Measurements from ENCODE around the gene OR1B1. TPM values are rescaled to one million over a fixed set of nuclear protein-coding genes. Genes with fewer than 3 reads are reported as not detected.

The OR1B1 gene
- polyA plus RNA-seq (2013, experiment 1 of 2): not detected
- polyA plus RNA-seq (2013, experiment 2 of 2): not detected

DNA sequence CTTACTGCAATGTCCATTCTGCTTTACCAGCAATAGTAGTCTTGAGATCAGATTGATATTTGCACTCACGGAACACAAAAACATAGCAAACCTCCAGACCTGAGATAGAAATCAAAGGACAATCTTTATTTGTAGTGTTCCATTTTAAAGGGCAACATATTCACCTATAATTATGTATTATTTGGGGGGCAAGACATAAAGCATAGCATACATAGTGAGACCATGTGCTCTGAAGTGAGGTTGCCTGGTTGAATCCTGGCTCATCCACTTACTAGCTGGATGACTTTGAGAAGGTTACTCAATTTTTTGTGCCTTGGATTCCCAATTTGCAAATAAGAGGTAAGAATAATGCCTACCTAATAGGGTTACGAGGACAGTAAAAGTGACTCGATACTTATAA lies at the start of gene OR1B1:
TSS of gene OR1B1 (minus strand) at position 101 of the 400 bp plus-strand sequence.
- Histone ChIP-seq H3K27me3 (ENCODE audit: insufficient read depth, low read length) (no peaks in the 10 kb centered on the region), H3K36me3 (ENCODE audit: insufficient read depth, low read length) (no peaks in the 10 kb centered on the region), H3K9me3 (ENCODE audit: insufficient read depth, low read depth, low read length) (peaks cover 76% of the 10 kb centered on the region), H3K4me1 (ENCODE audit: insufficient read depth, low read length) (no peaks in the 10 kb centered on the region), H3K4me3 (ENCODE audit: low read length) (no peak within 1 kb of the TSS), H3K9ac (ENCODE audit: low read depth, low read length) (no peak within 1 kb of the TSS), H3K27ac (ENCODE audit: low read depth, low read length) (no peak within 1 kb of the TSS)
- WGBS: 93% methylated on average over 3 of the region's 3 CpGs

GRCh38 chr9:122695696-122696095 lies 38.3 kb upstream of the OR1B1 start:
- H3K4me3 ChIP-seq (ENCODE audit: low read length): no peak overlapping the region
- WGBS: 100% methylated on average over 1 of the region's 1 CpG
- peaks cover 68% of the 10 kb centered on the region for H3K9me3 ChIP-seq (ENCODE audit: insufficient read depth, low read depth, low read length)
- H3K4me1 ChIP-seq (ENCODE audit: insufficient read depth, low read length): no peaks in the 10 kb centered on the region
- no peak overlapping the region for H3K9ac ChIP-seq (ENCODE audit: low read depth, low read length)
- H3K27ac ChIP-seq (ENCODE audit: low read depth, low read length): no peak overlapping the region
- no peaks in the 10 kb centered on the region for H3K27me3 ChIP-seq (ENCODE audit: insufficient read depth, low read length)
- no peaks in the 10 kb centered on the region for H3K36me3 ChIP-seq (ENCODE audit: insufficient read depth, low read length)

- Histone ChIP-seq H3K27ac (ENCODE audit: low read depth, low read length) (no peak overlapping the region), H3K9ac (ENCODE audit: low read depth, low read length) (no peak overlapping the region), H3K4me3 (ENCODE audit: low read length) (no peak overlapping the region), H3K27me3 (ENCODE audit: insufficient read depth, low read length) (no peaks in the 10 kb centered on the region), H3K9me3 (ENCODE audit: insufficient read depth, low read depth, low read length) (peaks cover 92% of the 10 kb centered on the region), H3K36me3 (ENCODE audit: insufficient read depth, low read length) (no peaks in the 10 kb centered on the region), H3K4me1 (ENCODE audit: insufficient read depth, low read length) (no peaks in the 10 kb centered on the region)
These were observed 27.4 kb upstream of the OR1B1 start for GRCh38 chr9:122684851-122685250.

GRCh38 chr9:122672481-122672880 lies 15.1 kb upstream of the OR1B1 start:
- Histone ChIP-seq H3K36me3 (ENCODE audit: insufficient read depth, low read length) (no peaks in the 10 kb centered on the region), H3K27me3 (ENCODE audit: insufficient read depth, low read length) (no peaks in the 10 kb centered on the region), H3K9ac (ENCODE audit: low read depth, low read length) (no peak overlapping the region), H3K27ac (ENCODE audit: low read depth, low read length) (no peak overlapping the region), H3K9me3 (ENCODE audit: insufficient read depth, low read depth, low read length) (peaks cover 85% of the 10 kb centered on the region), H3K4me1 (ENCODE audit: insufficient read depth, low read length) (no peaks in the 10 kb centered on the region), H3K4me3 (ENCODE audit: low read length) (no peak overlapping the region)
- WGBS: 75% methylated on average over 2 of the region's 2 CpGs

DNA sequence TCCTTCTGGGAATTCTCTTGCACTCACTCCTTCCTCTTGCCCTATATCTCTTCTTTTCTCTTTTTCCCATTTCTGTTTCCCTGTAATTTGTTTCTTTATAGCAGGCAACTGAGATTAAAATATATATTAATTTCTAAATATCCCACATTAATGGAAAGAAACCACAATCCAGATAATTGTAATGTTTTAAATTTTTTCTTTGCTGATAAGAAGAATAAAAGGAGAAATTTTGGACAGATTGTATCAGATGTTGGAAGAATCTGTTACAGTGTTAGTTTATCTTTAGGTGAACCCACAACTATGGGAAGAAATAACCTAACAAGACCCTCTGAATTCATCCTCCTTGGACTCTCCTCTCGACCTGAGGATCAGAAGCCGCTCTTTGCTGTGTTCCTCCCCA lies 4.0 kb upstream of the OR1B1 start, which contains the start of gene OR1L1:
TSS of gene OR1L1 (plus strand) at position 301 of the 400 bp plus-strand sequence. CDS start at position 301, 0 bp downstream.
- H3K27me3 ChIP-seq (ENCODE audit: insufficient read depth, low read length): no peaks in the 10 kb centered on the region
- no peak within 1 kb of the TSS for H3K4me3 ChIP-seq (ENCODE audit: low read length)
- WGBS: 25% methylated on average over 2 of the region's 2 CpGs
- no peak within 1 kb of the TSS for H3K9ac ChIP-seq (ENCODE audit: low read depth, low read length)
- H3K36me3 ChIP-seq (ENCODE audit: insufficient read depth, low read length): no peaks in the 10 kb centered on the region
- peaks cover 75% of the 10 kb centered on the region for H3K9me3 ChIP-seq (ENCODE audit: insufficient read depth, low read depth, low read length)
- no peaks in the 10 kb centered on the region for H3K4me1 ChIP-seq (ENCODE audit: insufficient read depth, low read length)
- no peak within 1 kb of the TSS for H3K27ac ChIP-seq (ENCODE audit: low read depth, low read length)

GRCh38 chr9:122656378-122656777 lies 1.0 kb downstream of the OR1B1 start:
- 40% methylated on average over 1 of the region's 1 CpG for WGBS
- no peaks in the 10 kb centered on the region for H3K4me1 ChIP-seq (ENCODE audit: insufficient read depth, low read length)
- no peaks in the 10 kb centered on the region for H3K36me3 ChIP-seq (ENCODE audit: insufficient read depth, low read length)
- H3K9ac ChIP-seq (ENCODE audit: low read depth, low read length): no peak overlapping the region
- peaks cover 80% of the 10 kb centered on the region for H3K9me3 ChIP-seq (ENCODE audit: insufficient read depth, low read depth, low read length)
- no peak overlapping the region for H3K27ac ChIP-seq (ENCODE audit: low read depth, low read length)
- no peaks in the 10 kb centered on the region for H3K27me3 ChIP-seq (ENCODE audit: insufficient read depth, low read length)
- no peak overlapping the region for H3K4me3 ChIP-seq (ENCODE audit: low read length)

GRCh38 chr9:122642226-122642625 lies 15.2 kb downstream of the OR1B1 start:
- H3K4me3 ChIP-seq (ENCODE audit: low read length): no peak overlapping the region
- no peak overlapping the region for H3K9ac ChIP-seq (ENCODE audit: low read depth, low read length)
- peaks cover 86% of the 10 kb centered on the region for H3K9me3 ChIP-seq (ENCODE audit: insufficient read depth, low read depth, low read length)
- no peak overlapping the region for H3K27ac ChIP-seq (ENCODE audit: low read depth, low read length)
- no peaks in the 10 kb centered on the region for H3K4me1 ChIP-seq (ENCODE audit: insufficient read depth, low read length)
- H3K36me3 ChIP-seq (ENCODE audit: insufficient read depth, low read length): no peaks in the 10 kb centered on the region
- H3K27me3 ChIP-seq (ENCODE audit: insufficient read depth, low read length): no peaks in the 10 kb centered on the region
- 33% methylated on average over 2 of the region's 2 CpGs for WGBS

DNA sequence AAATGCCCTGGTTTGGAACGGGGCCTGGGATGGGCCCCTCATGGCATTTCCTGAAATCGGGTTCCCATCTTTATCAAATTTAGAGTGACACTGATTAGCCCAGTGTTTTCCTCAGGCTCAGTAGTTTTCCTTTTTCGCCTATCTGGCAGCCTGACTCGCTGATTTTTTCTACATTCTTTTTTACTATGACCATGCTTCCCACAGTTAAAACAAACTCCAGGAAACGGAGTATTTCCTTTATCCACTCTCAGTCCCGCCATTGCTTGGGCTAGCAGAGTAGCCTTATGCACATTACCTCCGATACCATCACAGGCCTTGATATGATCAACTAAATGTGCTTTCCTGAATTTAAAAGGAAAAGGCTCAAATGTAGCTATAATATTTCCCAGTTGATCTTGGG lies 37.4 kb downstream of the OR1B1 start:
- Histone ChIP-seq H3K27ac (ENCODE audit: low read depth, low read length) (no peak overlapping the region), H3K9me3 (ENCODE audit: insufficient read depth, low read depth, low read length) (peaks cover 63% of the 10 kb centered on the region), H3K27me3 (ENCODE audit: insufficient read depth, low read length) (no peaks in the 10 kb centered on the region), H3K36me3 (ENCODE audit: insufficient read depth, low read length) (no peaks in the 10 kb centered on the region), H3K4me1 (ENCODE audit: insufficient read depth, low read length) (no peaks in the 10 kb centered on the region), H3K9ac (ENCODE audit: low read depth, low read length) (no peak overlapping the region), H3K4me3 (ENCODE audit: low read length) (no peak overlapping the region)
- WGBS: 72% methylated on average over 7 of the region's 7 CpGs

GRCh38 chr9:122614362-122614761 lies 43.1 kb downstream of the OR1B1 start, which contains the start of gene OR1Q1:
Gene OR1Q1 (plus strand): TSS chr9:122614738. CDS start chr9:122614738, 0 bp downstream.
- Histone ChIP-seq H3K4me3 (ENCODE audit: low read length) (no peak within 1 kb of the TSS), H3K27ac (ENCODE audit: low read depth, low read length) (no peak within 1 kb of the TSS), H3K27me3 (ENCODE audit: insufficient read depth, low read length) (no peaks in the 10 kb centered on the region), H3K9ac (ENCODE audit: low read depth, low read length) (no peak within 1 kb of the TSS), H3K36me3 (ENCODE audit: insufficient read depth, low read length) (no peaks in the 10 kb centered on the region), H3K9me3 (ENCODE audit: insufficient read depth, low read depth, low read length) (peaks cover 75% of the 10 kb centered on the region), H3K4me1 (ENCODE audit: insufficient read depth, low read length) (no peaks in the 10 kb centered on the region)
- no CpG with 5 or more reads among the region's 1 CpG for WGBS

DNA sequence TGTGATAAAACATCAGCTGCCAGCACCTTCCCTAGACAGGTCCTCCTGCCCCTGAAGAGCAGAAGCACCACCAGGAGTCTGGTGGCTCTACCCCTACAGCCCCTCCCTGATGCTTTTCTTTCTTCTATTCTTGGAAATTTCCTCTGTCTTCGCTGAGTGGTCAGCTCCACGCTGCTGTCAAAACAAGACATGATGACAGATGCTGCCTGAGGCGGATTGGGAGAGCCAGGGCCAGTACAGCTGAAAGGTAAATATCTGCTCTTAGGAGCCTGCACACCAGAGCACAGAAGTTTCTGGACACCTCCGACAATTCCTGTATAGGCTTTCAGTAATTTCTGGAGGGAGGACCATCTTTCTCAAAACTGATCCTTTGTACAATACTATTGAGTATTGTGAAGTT lies 47.6 kb downstream of the OR1B1 start:
- Histone ChIP-seq H3K36me3 (ENCODE audit: insufficient read depth, low read length) (no peaks in the 10 kb centered on the region), H3K4me1 (ENCODE audit: insufficient read depth, low read length) (no peaks in the 10 kb centered on the region), H3K9me3 (ENCODE audit: insufficient read depth, low read depth, low read length) (peaks cover 88% of the 10 kb centered on the region), H3K4me3 (ENCODE audit: low read length) (no peak overlapping the region), H3K9ac (ENCODE audit: low read depth, low read length) (no peak overlapping the region), H3K27ac (ENCODE audit: low read depth, low read length) (no peak overlapping the region), H3K27me3 (ENCODE audit: insufficient read depth, low read length) (no peaks in the 10 kb centered on the region)
- WGBS: 64% methylated on average over 4 of the region's 4 CpGs

- H3K27ac ChIP-seq (ENCODE audit: low read depth, low read length): no peak overlapping the region
- H3K4me3 ChIP-seq (ENCODE audit: low read length): no peak overlapping the region
- no peaks in the 10 kb centered on the region for H3K4me1 ChIP-seq (ENCODE audit: insufficient read depth, low read length)
- no peaks in the 10 kb centered on the region for H3K36me3 ChIP-seq (ENCODE audit: insufficient read depth, low read length)
- H3K27me3 ChIP-seq (ENCODE audit: insufficient read depth, low read length): no peaks in the 10 kb centered on the region
- 35% methylated on average over 1 of the region's 1 CpG for WGBS
- no peak overlapping the region for H3K9ac ChIP-seq (ENCODE audit: low read depth, low read length)
- peaks cover 91% of the 10 kb centered on the region for H3K9me3 ChIP-seq (ENCODE audit: insufficient read depth, low read depth, low read length)
These were observed 50.8 kb downstream of the OR1B1 start for GRCh38 chr9:122606587-122606986.

DNA sequence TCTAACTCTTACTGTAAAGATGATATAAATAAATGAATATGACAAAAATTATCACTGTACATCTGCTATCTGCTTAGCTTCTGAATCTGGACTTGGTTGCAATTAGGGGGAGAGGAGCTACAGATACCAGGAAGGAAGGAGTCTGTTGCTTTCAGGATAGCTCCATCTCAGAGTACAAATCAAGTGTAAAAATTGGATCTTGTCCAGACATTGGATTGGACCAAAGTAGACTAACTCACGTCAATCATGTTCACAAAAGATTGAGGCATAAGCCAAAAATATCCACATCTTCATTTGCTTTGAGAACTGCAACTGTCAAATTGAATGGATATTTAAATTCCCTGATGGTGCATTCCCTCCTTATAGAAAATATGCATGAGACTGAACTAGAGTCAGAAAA lies 51.7 kb downstream of the OR1B1 start:
- Histone ChIP-seq H3K36me3 (ENCODE audit: insufficient read depth, low read length) (no peaks in the 10 kb centered on the region), H3K4me1 (ENCODE audit: insufficient read depth, low read length) (no peaks in the 10 kb centered on the region), H3K27ac (ENCODE audit: low read depth, low read length) (no peak overlapping the region), H3K9me3 (ENCODE audit: insufficient read depth, low read depth, low read length) (peaks cover 90% of the 10 kb centered on the region), H3K9ac (ENCODE audit: low read depth, low read length) (no peak overlapping the region), H3K27me3 (ENCODE audit: insufficient read depth, low read length) (no peaks in the 10 kb centered on the region), H3K4me3 (ENCODE audit: low read length) (no peak overlapping the region)
- WGBS: 58% methylated on average over 1 of the region's 1 CpG

All from HUES64 (cell line).